ENCODE data around the gene HOXC11.

The HOXC11 gene

DNA sequence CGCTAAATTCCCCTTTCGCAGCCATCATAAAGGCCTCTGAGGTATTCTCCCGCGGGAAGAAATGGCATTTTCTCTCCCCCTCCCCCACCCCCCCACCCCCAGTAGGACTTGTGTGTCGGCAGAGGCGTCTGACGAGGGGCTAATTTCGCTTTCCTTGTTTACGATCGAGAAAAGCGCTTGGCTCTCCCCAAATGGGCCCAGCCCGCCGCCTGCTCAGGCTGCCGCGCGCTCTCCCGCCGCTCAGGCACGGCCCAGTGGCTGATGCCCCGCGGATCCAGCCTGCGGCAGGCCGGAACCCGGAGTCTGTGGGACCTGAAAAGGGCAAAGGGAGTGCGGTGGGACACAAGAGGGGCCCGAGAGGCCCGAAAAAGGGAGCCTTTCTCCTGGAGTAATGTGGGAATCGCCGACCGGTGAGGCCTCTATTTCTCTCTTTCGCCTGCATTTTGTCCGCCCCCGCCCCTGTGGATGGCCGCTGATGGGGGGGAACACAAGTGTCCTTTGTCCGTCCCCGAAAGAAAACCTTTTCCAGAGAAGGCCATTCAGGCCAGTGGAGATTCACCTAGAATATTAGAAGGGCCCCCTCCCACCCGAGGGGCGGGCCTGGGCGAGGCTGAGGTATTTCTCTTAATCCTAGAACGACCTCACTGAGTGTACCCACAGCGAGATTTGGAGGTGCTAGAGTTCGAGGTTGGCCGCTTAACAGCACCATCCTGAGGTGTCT, 46.3 kb downstream of the HOXC11 start:
- DNase-seq (ENCODE audit: extremely low read depth in 1 of 2, low read depth in 1 of 2) = no peak

- DNase-seq (ENCODE audit: extremely low read depth in 1 of 2, low read depth in 1 of 2) = no peak
Observed at GRCh38 chr12:54019924-54020590, 47.1 kb downstream of the HOXC11 start.

DNA sequence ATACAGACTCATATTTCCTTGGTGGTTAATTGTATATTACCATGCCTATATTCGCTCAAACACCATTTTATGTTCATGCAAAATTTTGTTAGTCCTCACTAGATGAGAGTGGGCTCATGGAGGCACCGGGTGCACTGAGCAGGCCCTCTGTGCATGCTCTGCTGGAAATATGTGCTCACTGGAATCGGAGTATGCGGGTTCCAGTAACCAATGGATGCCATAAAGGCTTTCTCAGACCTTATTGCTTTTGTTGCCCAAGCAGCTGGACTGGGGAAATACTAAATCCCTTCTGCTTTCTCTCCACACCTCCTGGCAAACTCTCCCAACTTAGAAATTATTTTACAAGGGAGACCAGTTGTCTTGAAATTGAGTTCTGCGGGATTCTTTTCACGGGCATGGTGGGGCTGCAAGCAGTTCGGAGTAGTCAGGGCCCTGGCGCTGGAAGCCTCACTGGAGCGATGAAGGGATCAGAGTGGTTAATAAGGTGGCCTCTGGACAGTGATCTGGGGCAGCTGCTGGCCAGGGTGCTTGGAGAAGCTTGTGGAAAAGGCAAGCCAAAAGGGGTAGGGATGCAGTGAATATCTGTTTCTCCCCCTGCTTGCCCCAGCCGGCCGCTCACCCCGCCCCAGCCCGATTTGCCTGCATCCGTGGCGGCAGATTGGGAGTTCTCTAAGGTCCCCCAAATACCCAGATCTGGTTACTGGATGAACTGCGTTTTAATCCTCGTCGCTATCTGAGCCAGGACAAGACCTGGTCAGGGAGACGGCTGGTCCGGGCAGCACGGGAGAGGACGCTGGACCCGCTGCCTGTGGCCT, 47.9 kb downstream of the HOXC11 start:
- DNase-seq (ENCODE audit: extremely low read depth in 1 of 2, low read depth in 1 of 2) = no peak

GRCh38 chr12:54021432-54022013, 48.6 kb downstream of the HOXC11 start:
- no peak for DNase-seq (ENCODE audit: extremely low read depth in 1 of 2, low read depth in 1 of 2)

DNA sequence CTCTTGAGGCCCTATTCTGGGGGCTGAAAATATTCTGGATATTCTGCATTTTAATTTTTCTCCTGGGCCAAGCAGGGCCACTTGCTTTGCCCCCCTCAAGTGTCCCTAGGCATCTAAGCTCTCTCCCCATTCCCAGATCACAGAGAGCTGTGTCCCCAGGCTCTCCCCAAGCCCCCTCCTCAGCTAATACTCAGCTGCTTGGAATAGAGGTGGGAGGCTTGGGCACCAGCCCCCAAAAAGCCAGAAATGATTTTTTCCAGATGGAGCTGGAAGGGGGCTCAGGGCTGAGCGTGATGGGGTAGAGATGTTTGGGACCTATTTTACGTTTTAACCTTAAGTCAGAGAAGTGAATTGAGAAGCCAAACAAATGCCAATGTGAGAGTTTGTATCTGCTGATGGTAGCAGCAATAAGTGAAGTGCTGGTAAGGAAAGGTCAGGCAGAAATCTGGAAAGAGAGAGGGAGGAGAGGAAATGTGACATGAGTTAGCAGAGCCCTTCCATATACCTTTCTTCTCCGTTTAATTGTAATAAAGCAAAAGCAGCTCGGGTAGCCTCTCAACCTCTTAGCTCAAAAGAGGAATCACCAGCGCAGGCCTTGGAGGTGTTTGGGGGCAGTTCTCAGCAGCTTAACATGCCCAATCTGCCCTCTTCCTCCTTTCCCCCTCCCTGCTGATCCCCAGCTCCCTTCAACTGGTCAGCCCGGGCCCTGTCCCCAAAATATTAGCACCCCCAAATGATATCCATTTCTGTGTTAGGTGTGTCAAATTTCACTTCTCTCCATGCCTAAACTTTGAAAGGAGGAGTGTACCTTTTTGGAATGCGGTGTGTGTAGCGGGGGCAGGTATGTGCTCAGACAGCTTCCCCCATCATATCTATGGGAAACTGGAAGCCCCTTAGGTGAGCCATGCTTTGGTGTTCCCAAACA, 50.3 kb downstream of the HOXC11 start:
- no peak for DNase-seq (ENCODE audit: extremely low read depth in 1 of 2, low read depth in 1 of 2)

DNA sequence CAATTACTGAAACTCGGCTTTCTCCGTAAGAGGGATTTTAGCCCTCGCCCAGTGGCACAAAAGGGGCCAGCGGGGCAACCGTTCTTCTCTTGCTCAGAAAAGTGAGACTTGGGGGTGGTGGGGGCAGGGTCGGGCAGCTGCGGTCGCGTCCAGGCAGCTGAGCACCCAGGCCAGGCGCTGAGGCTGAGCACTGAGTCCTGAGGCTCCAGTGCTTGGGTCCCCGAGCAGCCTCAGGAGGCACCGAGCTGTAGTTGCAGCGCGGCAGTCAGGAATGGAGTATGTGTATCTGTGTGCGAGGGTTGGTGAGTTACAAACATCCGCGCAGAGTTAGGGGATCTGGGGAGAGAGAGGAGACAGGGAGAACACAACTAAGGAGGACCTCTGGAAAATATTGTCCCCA, 51.2 kb downstream of the HOXC11 start:
- no peak for DNase-seq (ENCODE audit: extremely low read depth in 1 of 2, low read depth in 1 of 2)

DNA sequence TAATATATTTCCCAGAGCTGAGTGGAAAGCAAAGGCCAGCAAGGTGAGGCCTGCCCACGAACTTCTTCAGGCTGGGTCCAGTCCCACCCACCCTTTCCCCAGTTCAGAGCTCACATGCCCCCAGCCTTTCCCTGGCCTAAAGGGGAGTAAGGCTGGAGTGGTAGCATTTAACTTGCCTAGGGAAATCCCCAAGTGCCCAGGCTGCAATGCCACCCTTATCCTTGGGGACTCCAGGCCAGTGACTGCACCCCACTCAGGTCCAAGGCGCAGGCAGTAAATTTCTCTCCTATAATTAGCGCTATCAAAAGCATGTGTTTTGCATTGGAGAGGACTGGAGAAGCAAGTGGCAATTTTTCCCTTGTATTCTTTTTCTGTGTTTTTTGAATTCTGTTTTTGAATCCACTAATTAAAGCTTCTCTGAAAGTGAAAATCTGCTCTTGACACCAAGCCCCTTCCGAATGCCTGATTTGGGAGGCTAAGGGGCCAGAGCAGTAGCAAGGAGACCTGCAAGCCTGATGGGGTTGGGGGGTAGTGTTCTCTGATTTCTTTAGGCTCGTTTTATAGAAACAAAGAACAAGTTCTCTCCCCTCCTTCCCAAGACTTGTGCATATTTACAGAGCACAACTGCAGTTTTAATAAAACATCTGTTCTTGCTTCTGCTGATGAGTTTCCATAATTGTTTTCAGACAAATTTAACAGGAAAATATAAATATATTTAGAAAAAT, 51.8 kb downstream of the HOXC11 start:
- DNase-seq (ENCODE audit: extremely low read depth in 1 of 2, low read depth in 1 of 2) = no peak

GRCh38 chr12:54025499-54026405, 52.8 kb downstream of the HOXC11 start:
- DNase-seq (ENCODE audit: extremely low read depth in 1 of 2, low read depth in 1 of 2) = no peak

- no peak for DNase-seq (ENCODE audit: extremely low read depth in 1 of 2, low read depth in 1 of 2)
Observed at GRCh38 chr12:54026640-54027441, 53.9 kb downstream of the HOXC11 start.
